Tibial artery (tissue), 4 donors: Measurements from ENCODE around the gene HELZ2.

Experiments
- DNase-seq, 2 donors: peaks; one replicate each; pipeline ENCODE4 v3.0.0-alpha.2; 2019
- H3K27ac ChIP-seq, 2 donors: fragments of 200-600 bp; sonication (generic) in 1 of 2; 1 replicate in 1 of 2; 2 replicates in 1 of 2; pipeline ENCODE4 v1.5.1; 2018 to 2019; ENCODE audit warnings: mild to moderate bottlenecking in 1 of 2
- H3K27me3 ChIP-seq, 2 donors: fragments of 200-600 bp; sonication (generic) in 1 of 2; one replicate each; pipeline versions ENCODE4 v1.5.1 to v1.6.0; 2016 to 2019
- H3K36me3 ChIP-seq, 3 donors: fragments of 200-600 bp; sonication (generic) in 2 of 3; one replicate each; pipeline ENCODE4 v1.5.1; 2016 to 2019; ENCODE audit warnings: mild to moderate bottlenecking in 2 of 3
- H3K4me1 ChIP-seq, 4 donors: fragments of 200-600 bp; sonication (generic) in 2 of 4; 1 replicate in 3 of 4; 2 replicates in 1 of 4; pipeline ENCODE4 v1.5.1; 2016 to 2019
- H3K4me3 ChIP-seq, 2 donors: fragments of 200-600 bp; sonication (generic) in 1 of 2; 1 replicate in 1 of 2; 2 replicates in 1 of 2; pipeline ENCODE4 v1.5.1; 2018 to 2019; ENCODE audit warnings: mild to moderate bottlenecking in 2 of 2
- H3K9me3 ChIP-seq, 3 donors: fragments of 200-600 bp; sonication (generic) in 1 of 3; one replicate each; pipeline ENCODE4 v1.5.1; 2016 to 2019
- intact Hi-C: fragments of 100-400 bp; cut with DNase I; formaldehyde crosslinking; loops from one replicate; pipeline ENCODE4 v1.15.0; 2023; ENCODE audit warnings: low total_unique reads
- TF ChIP-seq, protein P1 (sequence below), 2 experiments: fragments of 200-600 bp in 1 of 2; fragments of 450-650 bp in 1 of 2; IDR thresholded peaks; one replicate each; pipeline ENCODE4 v1.5.1; 2017 to 2019; ENCODE audit warnings: antibody characterized with exemption in 2 of 2, mild to moderate bottlenecking in 1 of 2, moderate library complexity in 1 of 2

HELZ2 gene

DNA sequence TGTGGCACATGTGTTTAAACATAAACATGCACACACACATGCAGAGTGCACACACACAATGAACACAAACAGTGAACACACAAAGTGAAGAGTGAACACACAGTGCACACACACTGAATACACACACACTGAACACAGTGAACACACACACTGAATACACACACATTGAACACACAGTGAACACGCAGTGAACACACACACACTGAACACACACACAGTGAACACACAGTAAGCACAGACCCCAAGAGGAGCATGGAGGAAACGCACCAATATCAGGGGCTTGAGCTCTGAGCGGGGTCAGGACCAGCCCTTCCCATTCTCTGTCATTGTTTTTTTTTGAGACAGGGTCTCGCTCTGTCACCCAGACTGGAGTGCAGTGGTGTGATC lies 17.1 kb upstream of the HELZ2 start:
- DNase-seq: no peak
- peaks cover 50 to 92% (median 69%) of the 10 kb centered on the region in 3 donors for H3K36me3 ChIP-seq
- H3K4me1 ChIP-seq: no peaks in the 10 kb centered on the region
- H3K9me3 ChIP-seq: no peaks in the 10 kb centered on the region
- H3K27ac ChIP-seq: no peak overlapping the region
- no peak overlapping the region for H3K4me3 ChIP-seq
- intact Hi-C loops: no loop called here
- H3K27me3 ChIP-seq: no peaks in the 10 kb centered on the region
- TF ChIP-seq, protein P1, sequence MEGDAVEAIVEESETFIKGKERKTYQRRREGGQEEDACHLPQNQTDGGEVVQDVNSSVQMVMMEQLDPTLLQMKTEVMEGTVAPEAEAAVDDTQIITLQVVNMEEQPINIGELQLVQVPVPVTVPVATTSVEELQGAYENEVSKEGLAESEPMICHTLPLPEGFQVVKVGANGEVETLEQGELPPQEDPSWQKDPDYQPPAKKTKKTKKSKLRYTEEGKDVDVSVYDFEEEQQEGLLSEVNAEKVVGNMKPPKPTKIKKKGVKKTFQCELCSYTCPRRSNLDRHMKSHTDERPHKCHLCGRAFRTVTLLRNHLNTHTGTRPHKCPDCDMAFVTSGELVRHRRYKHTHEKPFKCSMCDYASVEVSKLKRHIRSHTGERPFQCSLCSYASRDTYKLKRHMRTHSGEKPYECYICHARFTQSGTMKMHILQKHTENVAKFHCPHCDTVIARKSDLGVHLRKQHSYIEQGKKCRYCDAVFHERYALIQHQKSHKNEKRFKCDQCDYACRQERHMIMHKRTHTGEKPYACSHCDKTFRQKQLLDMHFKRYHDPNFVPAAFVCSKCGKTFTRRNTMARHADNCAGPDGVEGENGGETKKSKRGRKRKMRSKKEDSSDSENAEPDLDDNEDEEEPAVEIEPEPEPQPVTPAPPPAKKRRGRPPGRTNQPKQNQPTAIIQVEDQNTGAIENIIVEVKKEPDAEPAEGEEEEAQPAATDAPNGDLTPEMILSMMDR (IDR thresholded peaks at IDR 0.05): no peak

DNA sequence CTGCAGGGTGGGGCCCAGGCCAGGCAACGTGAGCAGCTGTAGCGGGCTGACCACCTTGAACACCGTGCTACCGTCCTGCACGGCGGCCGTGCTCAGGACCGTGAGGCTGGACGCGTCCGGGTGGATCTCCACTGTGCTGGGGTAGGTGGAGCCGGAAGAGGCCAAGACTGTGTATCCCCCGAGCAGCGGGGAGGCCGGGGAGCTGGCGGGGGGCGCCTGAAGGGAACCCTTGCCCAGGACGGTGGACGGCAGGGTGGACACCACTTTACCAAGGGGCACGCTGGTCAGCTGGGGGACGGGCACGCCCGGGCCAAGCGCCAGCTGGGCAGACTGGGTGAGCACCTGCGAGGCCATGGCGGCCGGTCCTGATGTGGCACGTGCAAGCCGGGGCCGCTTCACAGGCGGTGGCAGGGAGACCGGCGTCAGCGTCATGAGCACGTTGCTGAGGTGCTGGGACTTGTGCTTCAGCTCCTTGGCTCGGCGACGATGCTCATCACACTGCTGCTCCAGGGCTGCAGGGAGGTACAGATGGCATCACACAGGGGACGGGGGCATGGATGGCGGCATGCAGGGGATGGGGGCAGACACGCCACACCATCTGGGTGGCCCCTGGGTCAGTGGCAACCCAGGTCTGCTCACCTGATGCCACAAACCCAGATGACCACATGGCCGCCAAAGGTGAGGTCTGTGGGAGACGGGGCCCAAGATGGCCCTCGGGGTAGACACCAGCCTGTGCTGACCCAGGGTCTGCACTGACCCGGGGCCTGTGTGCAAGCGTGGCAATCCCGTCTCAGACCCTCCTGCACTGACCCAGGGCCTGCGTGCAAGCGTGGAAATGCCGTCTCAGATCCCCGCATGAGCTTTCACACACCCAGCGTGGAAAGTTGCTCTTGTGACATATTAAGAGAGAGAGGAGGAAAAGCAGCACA lies 16.4 kb upstream of the HELZ2 start:
- TF ChIP-seq, protein P1 (IDR thresholded peaks at IDR 0.05): no peak
- Histone ChIP-seq H3K27me3 (no peaks in the 10 kb centered on the region), H3K36me3 (peaks cover 50 to 85% (median 62%) of the 10 kb centered on the region in 3 donors), H3K9me3 (no peaks in the 10 kb centered on the region), H3K27ac (no peak overlapping the region), H3K4me1 (no peaks in the 10 kb centered on the region), H3K4me3 (no peak overlapping the region)
- intact Hi-C loops: no loop called here
- no peak for DNase-seq

DNA sequence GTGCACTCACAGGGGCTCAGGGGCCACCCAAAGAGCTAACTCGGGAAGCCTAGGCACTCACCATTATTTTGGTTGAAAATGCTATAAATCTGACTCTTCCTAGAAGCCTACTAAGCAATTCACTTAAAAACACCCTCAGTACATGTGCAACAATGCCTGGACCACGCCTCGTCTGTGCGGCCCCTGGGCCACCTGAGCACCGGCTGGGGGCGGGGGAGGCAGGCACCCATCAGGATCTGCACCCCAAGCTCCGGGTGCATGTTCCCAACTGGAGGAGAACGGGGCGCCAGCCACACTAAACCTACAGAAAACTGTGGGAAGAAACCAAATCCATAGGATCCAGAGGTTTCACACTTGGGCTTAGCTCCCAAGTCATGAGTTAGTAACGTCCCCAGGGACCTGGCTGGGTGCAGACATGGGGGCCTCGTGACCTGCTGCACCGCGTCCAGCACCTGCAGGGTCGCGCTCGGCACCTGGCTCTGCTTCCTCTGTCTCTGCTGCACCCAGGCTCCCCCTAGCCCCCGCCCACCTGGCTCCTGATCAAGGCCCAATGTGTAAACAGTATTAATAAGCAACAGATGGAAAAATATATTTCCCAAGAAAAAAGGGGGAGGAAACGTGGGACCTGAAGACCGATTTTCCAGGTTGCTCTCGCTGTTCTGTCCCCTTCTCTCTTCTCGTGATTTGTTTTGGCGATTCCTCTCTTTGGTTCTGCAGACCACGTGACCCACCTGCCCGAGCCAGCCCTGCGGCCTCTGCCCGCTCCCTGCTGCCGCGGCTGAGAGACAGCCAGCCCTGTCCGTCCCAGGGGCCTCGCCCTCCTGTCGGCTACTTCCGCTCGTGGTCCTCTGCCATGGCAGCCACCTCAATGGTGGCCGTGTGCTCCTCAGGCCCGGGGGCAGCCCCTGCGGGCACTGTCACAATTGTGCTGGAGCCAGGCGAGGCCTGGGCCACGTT lies 15.5 kb upstream of the HELZ2 start:
- Histone ChIP-seq H3K9me3 (no peaks in the 10 kb centered on the region), H3K4me3 (no peak overlapping the region), H3K27ac (no peak overlapping the region), H3K36me3 (peaks cover 50 to 78% (median 56%) of the 10 kb centered on the region in 3 donors), H3K4me1 (no peaks in the 10 kb centered on the region), H3K27me3 (no peaks in the 10 kb centered on the region)
- TF ChIP-seq, protein P1 (IDR thresholded peaks at IDR 0.05): no peak
- no peak for DNase-seq
- intact Hi-C loops: no loop called here

DNA sequence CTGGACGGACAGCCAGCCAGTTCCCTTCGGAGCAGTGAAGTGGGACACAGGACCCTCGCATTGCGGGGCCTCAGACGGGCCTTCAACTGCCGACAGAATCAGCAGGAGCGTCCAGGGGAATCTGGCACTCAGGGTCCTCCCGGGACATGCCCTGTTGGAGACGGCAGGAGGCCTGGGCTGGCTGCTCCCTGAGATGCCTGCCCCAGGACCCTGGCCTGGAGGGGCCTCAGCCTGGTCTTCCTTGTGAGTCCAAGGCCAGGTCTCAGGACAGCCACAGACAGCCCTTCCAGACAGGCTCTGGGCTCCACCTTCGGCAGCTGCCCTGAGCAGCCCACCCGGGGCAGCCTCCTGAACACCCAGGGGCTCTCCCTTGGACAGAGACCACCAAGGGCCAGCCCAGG lies 14.6 kb upstream of the HELZ2 start:
- TF ChIP-seq, protein P1 (IDR thresholded peaks at IDR 0.05): no peak

DNA sequence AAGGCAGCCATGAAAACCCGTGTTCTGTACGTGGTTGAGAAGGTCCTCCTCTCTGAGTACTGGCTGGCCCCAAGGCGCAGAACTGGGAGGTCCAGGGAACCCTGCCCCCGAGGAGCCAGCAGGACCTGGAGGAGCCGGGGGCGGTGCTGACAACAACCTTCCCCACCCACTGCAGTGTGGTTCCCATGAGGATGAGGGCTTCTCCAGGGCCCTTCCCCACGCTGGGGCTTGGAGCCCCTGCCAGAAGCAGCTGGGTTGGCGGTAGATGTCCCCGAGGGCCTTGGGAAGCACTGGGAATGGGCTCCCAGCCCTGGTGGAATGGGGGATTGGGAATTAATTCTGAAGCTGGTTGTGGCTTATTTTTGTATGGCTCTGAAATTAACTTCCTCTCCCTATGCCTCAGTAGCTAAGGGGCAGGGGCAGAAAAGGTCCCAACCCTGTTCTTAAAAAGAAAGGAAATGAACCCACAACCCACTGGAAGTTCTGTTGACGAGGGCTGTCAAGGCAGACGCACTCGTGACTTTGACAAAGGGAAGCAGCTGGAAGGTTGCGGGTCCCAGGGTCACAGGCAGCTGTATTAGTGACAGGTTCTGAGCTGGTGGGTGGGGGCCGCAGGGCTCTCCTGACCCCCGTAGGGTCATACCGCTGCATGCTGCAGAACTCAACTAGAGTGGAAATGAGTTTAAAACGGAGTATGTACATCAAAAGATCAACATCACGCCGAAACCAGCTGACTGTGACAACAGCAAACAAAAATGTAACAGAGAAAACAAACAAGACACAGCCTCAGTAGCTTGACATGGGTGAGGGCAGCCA lies 13.9 kb upstream of the HELZ2 start:
- intact Hi-C loops: no loop called here
- Histone ChIP-seq H3K27ac (no peak overlapping the region), H3K4me1 (no peaks in the 10 kb centered on the region), H3K4me3 (no peak overlapping the region), H3K27me3 (no peaks in the 10 kb centered on the region), H3K9me3 (no peaks in the 10 kb centered on the region), H3K36me3 (peaks cover 39 to 62% (median 48%) of the 10 kb centered on the region in 3 donors)
- DNase-seq: no peak
- TF ChIP-seq, protein P1 (IDR thresholded peaks at IDR 0.05): no peak

More for the DNA sequence above, 14.6 kb upstream of the HELZ2 start:
- no peak overlapping the region for H3K27ac ChIP-seq
- no peaks in the 10 kb centered on the region for H3K9me3 ChIP-seq
- intact Hi-C loops: no loop called here
- no peaks in the 10 kb centered on the region for H3K4me1 ChIP-seq
- no peak for DNase-seq
- no peak overlapping the region for H3K4me3 ChIP-seq
- peaks cover 41 to 69% (median 54%) of the 10 kb centered on the region in 3 donors for H3K36me3 ChIP-seq
- H3K27me3 ChIP-seq: no peaks in the 10 kb centered on the region
